ENCODE measurements around the gene ESR1. TPM values are rescaled to one million over a fixed set of nuclear protein-coding genes. Genes with fewer than 3 reads are reported as not detected.

The ESR1 gene
- total and polyA plus RNA-seq, 11 donors = 0.15 to 3.5 (median 0.93) TPM

- intact Hi-C loops (cut with DNase I) = no loop called here
- Histone ChIP-seq H3K36me3 (no peaks in the 10 kb centered on the region), H3K4me1 (no peaks in the 10 kb centered on the region), H3K27me3 (no peaks in the 10 kb centered on the region), H3K9me3 (peaks cover 0 to 7% (median 0%) of the 10 kb centered on the region in 12 donors), H3K27ac (no peak overlapping the region), H3K4me3 (no peak overlapping the region)
- no peak for TF ChIP-seq CTCF (IDR thresholded peaks at IDR 0.05)
- no peak for TF ChIP-seq POLR2A (IDR thresholded peaks at IDR 0.05)
- WGBS, 4 donors = 82 to 85% (median 84%) methylated on average over 5 of the region's 5 CpGs
- no peak for DNase-seq
- no peak for ATAC-seq
These were observed 227.1 kb downstream of the ESR1 start for GRCh38 chr6:152034631-152035030.

- intact Hi-C loops (cut with DNase I) = no loop called here
- H3K27ac ChIP-seq = no peak overlapping the region
- peaks cover 0 to 10% (median 0%) of the 10 kb centered on the region in 12 donors for H3K9me3 ChIP-seq
- no peaks in the 10 kb centered on the region for H3K27me3 ChIP-seq
- no peak for DNase-seq
- TF ChIP-seq POLR2A (IDR thresholded peaks at IDR 0.05) (no peak), CTCF (IDR thresholded peaks at IDR 0.05) (no peak)
- ATAC-seq = no peak
- H3K4me3 ChIP-seq = no peak overlapping the region
- 79 to 83% (median 81%) methylated on average over 2 of the region's 2 CpGs for WGBS, 4 donors
- H3K36me3 ChIP-seq = no peaks in the 10 kb centered on the region
- no peaks in the 10 kb centered on the region for H3K4me1 ChIP-seq
These were observed 238.6 kb downstream of the ESR1 start for GRCh38 chr6:152046118-152046517.

- Histone ChIP-seq H3K36me3 (no peaks in the 10 kb centered on the region), H3K4me1 (no peaks in the 10 kb centered on the region), H3K9me3 (no peaks in the 10 kb centered on the region), H3K4me3 (no peak overlapping the region), H3K27me3 (no peaks in the 10 kb centered on the region), H3K27ac (no peak overlapping the region)
- no peak for TF ChIP-seq CTCF (IDR thresholded peaks at IDR 0.05)
- TF ChIP-seq POLR2A (IDR thresholded peaks at IDR 0.05) = no peak
- DNase-seq (no peak), ATAC-seq (no peak)
- intact Hi-C loops (cut with DNase I) = no loop called here
These were observed 241.4 kb downstream of the ESR1 start for GRCh38 chr6:152048921-152049320.

GRCh38 chr6:152049502-152049901 is 242.0 kb downstream of the ESR1 start:
- no peaks in the 10 kb centered on the region for H3K9me3 ChIP-seq
- DNase-seq = no peak
- no peak for TF ChIP-seq POLR2A (IDR thresholded peaks at IDR 0.05)
- no peak for TF ChIP-seq CTCF (IDR thresholded peaks at IDR 0.05)
- ATAC-seq = no peak
- no peak overlapping the region for H3K27ac ChIP-seq
- intact Hi-C loops (cut with DNase I) = no loop called here
- H3K4me1 ChIP-seq = no peaks in the 10 kb centered on the region
- no peaks in the 10 kb centered on the region for H3K27me3 ChIP-seq
- H3K36me3 ChIP-seq = no peaks in the 10 kb centered on the region
- H3K4me3 ChIP-seq = no peak overlapping the region
- WGBS, 4 donors = 50 to 57% (median 51%) methylated on average over 3 of the region's 3 CpGs
